SHP77 treated with DMSO at 0.1 percent for 48 hours (cell line): Measurements from ENCODE around the gene TNNT1.

Experiments
- DNase-seq: peaks from one replicate; lab custom pipeline; 2025; lab: John Stamatoyannopoulos, UW

Gene TNNT1

DNA sequence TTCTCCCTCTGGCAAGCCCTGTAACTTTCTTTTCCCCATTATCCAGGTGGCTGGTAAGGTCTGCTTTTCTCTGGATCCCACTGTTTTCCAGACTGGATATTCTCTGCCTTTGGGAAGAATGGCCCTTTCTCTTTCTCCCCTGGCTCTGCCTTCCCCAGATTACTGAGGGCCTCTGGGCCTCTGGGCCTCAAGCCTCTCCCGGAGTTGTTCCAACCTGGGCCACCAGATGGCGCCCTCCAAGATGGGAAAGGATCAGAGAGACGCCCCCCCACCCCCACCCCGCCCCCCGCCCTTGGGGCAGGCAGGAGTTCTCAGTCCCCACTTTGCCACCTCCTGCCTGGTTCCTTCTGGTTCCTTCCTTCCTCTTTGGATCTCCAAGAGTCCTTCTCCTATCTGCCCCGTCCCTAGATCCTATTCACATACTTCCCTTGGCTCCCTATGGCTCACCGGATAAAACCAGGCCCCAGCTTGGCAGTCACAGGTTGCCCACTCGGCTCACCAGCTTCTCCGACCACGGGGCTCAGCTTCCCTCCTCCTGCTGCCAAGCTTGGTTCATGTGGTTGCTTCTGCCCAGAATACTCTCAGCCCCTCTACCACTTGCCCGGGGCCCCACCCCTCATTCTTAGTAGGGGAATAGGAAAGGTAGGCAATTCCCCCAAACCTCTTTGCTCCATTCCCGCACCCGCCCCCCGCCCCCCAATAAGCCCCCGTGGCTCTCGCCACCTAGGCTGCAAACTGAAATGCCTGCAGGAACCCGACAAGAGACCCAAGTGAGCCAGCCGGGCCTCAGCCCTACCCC, 60.3 kb downstream of the TNNT1 start:
- no peak for DNase-seq

DNA sequence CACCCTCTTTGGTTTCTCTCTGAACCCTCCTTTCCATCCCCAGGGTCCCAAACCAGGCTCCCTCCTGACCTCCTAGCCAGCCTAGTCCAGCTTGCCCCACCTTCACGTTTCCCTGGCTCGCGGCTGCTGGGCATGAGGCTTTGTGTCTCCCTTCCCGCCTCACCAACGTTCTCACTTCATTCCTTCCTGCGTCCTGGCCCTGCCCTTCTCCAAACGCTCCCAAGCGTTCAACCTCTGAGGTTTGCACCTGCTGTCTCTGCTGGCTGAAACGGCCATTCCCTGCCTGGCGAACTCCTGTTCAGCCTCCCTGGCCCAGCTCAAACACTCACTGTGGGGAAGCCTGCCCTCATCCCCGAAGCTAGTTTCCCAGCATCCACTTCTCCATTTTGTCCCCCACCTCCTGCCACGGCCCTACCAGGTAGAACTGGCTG, 61.0 kb downstream of the TNNT1 start:
- no peak for DNase-seq

DNA sequence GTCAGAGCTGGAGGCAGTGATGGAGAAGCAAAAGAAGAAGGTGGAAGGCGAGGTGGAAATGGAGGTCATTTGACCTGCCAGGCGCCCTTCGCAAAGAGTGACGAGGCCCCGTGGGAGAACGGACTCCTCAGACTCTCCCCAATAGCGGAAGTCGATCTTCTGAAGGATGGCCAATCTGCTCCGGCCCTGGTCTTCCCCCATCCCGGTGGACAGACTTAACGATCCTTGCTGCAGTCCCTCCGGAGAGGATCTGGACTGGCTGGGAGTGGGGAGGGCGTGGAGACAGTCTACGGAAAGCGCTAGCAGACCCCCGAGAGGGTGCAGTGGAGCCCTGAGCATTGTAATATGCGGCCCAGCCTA, 61.5 kb downstream of the TNNT1 start:
- DNase-seq: no peak

DNA sequence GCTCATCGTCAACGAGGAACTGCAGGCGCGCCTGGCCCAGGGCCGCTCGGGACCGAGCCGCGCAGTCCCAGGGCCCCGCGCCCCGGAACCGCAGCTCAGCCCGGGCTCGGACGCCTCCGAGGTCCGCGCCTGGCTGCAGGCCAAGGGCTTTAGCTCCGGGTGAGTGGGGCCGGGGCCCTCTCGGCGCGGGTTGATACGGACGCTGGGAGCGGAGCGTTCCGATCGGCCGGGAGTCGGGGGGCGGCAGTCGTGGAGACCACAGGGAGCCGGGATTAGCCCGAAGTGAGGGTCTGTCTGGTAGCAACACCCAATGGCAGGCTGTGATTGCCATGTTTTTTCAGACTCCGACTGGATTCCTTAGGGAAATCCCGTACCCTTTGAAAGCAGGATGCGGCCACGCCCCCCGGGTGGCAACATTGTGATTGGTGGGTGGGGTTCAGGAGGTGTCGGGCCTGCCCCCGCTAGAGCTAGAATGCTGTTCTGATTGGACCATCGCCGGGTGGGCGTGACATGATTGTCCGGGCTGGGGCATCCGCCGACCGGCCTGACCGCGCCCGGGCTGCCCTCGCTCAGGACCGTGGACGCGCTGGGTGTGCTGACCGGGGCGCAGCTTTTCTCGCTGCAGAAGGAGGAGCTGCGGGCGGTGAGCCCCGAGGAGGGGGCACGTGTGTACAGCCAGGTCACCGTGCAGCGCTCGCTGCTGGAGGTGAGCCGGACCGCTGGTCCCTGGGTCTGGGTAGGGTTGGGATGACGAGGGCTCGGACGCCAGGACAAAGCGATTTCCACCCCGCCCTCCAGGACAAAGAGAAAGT, 62.1 kb downstream of the TNNT1 start:
- no peak for DNase-seq

DNA sequence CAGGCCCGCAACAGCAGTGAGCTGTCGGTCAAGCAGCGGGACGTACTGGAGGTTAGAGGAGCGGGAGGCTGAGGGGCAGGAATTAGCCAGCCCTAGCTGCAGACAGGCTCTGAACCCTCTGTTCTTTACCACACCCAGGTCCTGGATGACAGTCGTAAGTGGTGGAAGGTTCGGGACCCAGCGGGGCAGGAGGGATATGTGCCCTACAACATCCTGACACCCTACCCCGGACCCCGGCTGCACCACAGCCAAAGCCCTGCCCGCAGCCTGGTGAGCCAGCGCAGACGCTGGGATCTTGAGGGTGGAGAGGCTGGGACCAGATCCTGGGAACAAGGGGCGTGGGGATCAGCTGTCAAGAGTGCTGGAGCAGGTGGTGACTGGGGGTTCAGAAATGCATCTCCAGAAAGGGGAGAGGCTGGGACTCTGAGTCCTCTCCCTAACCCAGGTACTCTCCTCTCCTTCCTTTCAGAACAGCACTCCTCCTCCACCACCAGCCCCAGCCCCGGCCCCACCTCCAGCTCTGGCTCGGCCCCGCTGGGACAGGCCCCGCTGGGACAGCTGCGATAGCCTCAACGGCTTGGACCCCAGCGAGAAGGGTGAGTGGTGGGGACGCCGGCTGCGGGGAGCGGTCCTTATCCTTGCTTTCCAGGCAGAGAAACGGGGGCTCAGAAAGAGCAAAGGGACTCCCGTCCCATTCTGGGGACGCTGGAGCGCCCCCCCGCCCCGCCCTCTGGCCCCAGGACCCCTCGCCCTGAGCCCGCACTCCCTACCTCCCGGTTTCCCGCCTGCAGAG, 62.9 kb downstream of the TNNT1 start:
- no peak for DNase-seq

DNA sequence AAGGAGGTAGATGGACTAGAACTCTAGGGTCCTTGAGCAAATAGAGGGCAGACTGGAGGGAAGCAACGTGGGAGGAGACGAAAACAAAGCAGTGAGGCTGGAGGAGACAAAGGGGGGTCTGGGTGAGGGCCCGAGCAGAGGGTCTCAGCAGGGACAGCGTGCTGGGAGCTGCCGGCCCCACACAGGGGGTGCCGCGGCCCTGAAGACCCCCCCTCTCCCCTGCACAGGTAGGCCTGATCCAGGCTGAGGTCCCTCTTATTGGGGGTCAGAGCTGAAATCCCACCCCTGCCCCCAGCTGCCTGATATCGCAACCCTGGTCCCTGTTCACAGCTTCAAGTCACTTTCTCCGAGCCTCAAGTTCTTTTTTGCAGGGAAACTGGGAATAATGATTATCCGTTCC, 64.6 kb downstream of the TNNT1 start:
- no peak for DNase-seq

DNA sequence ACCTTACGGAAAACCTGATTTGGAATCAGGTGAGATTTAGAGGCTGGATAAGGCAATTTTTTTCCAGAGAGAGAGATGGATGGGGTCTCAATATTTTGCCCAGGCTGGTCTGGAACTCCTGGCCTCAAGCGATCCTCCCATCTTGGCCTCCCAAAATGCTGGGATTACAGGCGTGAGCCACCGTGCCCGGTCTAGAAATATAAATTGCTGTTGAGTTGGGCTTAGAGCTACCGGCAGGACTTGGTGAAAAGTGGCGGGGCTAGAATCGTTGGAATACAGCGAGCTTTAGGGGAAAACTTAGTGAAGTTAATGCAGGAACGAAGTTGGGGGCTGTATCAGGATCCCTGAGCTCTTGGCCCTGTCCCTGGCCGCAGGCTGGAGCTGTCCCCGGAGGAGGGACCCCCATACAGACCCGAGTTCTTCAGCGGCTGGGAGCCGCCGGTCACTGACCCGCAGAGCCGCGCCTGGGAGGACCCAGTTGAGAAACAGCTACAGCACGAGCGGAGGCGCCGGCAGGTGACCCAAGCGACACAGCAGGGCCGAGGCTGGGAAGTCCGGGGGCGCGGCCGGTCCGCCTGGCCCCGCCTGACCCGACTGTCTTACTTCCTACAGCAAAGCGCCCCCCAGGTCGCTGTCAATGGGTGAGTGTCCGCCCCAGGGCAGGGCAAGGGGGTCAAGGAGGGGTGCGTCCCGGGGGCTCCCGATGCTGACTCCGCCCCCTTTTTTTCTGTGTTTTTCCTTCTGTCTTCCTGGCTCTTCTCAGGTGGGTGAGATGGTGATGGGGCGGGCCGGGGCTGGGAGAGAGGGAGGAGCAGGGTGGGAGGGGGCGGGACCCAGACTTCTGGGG, 65.8 kb downstream of the TNNT1 start:
- DNase-seq: no peak
